ENCODE data around the gene PROK1.

PROK1 gene

GRCh38 chr1:110476028-110476765, 25.2 kb downstream of the PROK1 start:
- Histone ChIP-seq H3K27me3 (ENCODE audit: insufficient read depth, low read length) (no peaks in the 10 kb centered on the region), H3K27ac (ENCODE audit: low read depth, low read length) (no peak overlapping the region), H2AK5ac (ENCODE audit: low read length) (no peak overlapping the region), H3K4me3 (ENCODE audit: low read depth, low read length) (no peak overlapping the region), H2BK120ac (ENCODE audit: insufficient read depth, low read length, poor library complexity) (no peak overlapping the region), H3K18ac (ENCODE audit: low read length) (no peak overlapping the region), H4K8ac (ENCODE audit: low read depth, low read length) (no peak overlapping the region), H4K91ac (ENCODE audit: low read depth, low read length) (no peak overlapping the region), H4K12ac (ENCODE audit: low read depth, low read length) (no peak overlapping the region), H3K79me2 (ENCODE audit: control insufficient read depth, insufficient read depth, low read length, poor library complexity) (no peaks in the 10 kb centered on the region), H2BK12ac (ENCODE audit: low read length) (no peak overlapping the region), H2AFZ (ENCODE audit: insufficient read depth, low read length, poor library complexity) (no peak overlapping the region), H3K4ac (ENCODE audit: low read depth, low read length) (no peak overlapping the region), H3K79me1 (ENCODE audit: low read length) (no peaks in the 10 kb centered on the region), H2BK5ac (ENCODE audit: low read depth, low read length, poor library complexity) (no peak overlapping the region), H3K4me2 (ENCODE audit: low read length) (no peak overlapping the region), H3K36me3 (ENCODE audit: control insufficient read depth in 1 of 2, insufficient read depth in 2 of 2, low read length in 2 of 2) (no peaks in the 10 kb centered on the region), H3K23ac (ENCODE audit: low read length) (no peak overlapping the region), H3K14ac (ENCODE audit: low read length) (no peak overlapping the region), H3K4me1 (ENCODE audit: control insufficient read depth in 1 of 2, insufficient read depth in 2 of 2, low read length in 2 of 2) (peaks cover 0 to 3% of the 10 kb centered on the region in 2 experiments), H3K9me3 (ENCODE audit: insufficient read depth, low read depth, low read length) (no peaks in the 10 kb centered on the region), H3K9ac (ENCODE audit: low read length) (no peak overlapping the region)
- WGBS (ENCODE audit: extremely low coverage, insufficient coverage, insufficient read length), result no CpG with 5 or more reads among the region's 10 CpGs
- DNase-seq, result peak; percentile 10 to 62

- Histone ChIP-seq H2AK5ac (ENCODE audit: low read length) (no peak overlapping the region), H3K36me3 (ENCODE audit: control insufficient read depth in 1 of 2, insufficient read depth in 2 of 2, low read length in 2 of 2) (no peaks in the 10 kb centered on the region), H3K9me3 (ENCODE audit: insufficient read depth, low read depth, low read length) (no peaks in the 10 kb centered on the region), H4K91ac (ENCODE audit: low read depth, low read length) (no peak overlapping the region), H4K12ac (ENCODE audit: low read depth, low read length) (no peak overlapping the region), H3K79me2 (ENCODE audit: control insufficient read depth, insufficient read depth, low read length, poor library complexity) (no peaks in the 10 kb centered on the region), H2AFZ (ENCODE audit: insufficient read depth, low read length, poor library complexity) (no peak overlapping the region), H3K79me1 (ENCODE audit: low read length) (no peaks in the 10 kb centered on the region), H3K23ac (ENCODE audit: low read length) (no peak overlapping the region), H3K14ac (ENCODE audit: low read length) (no peak overlapping the region), H3K18ac (ENCODE audit: low read length) (no peak overlapping the region), H3K4me3 (ENCODE audit: low read depth, low read length) (no peak overlapping the region), H3K4me1 (ENCODE audit: control insufficient read depth in 1 of 2, insufficient read depth in 2 of 2, low read length in 2 of 2) (peaks cover 0 to 3% of the 10 kb centered on the region in 2 experiments), H3K4ac (ENCODE audit: low read depth, low read length) (no peak overlapping the region), H3K4me2 (ENCODE audit: low read length) (no peak overlapping the region), H2BK5ac (ENCODE audit: low read depth, low read length, poor library complexity) (no peak overlapping the region), H3K27ac (ENCODE audit: low read depth, low read length) (no peak overlapping the region), H4K8ac (ENCODE audit: low read depth, low read length) (no peak overlapping the region), H2BK120ac (ENCODE audit: insufficient read depth, low read length, poor library complexity) (no peak overlapping the region), H3K27me3 (ENCODE audit: insufficient read depth, low read length) (no peaks in the 10 kb centered on the region), H3K9ac (ENCODE audit: low read length) (no peak overlapping the region), H2BK12ac (ENCODE audit: low read length) (no peak overlapping the region)
- peak; percentile 54 to 78 for DNase-seq
- no CpG with 5 or more reads among the region's 2 CpGs for WGBS (ENCODE audit: extremely low coverage, insufficient coverage, insufficient read length)
These were observed 26.1 kb downstream of the PROK1 start for GRCh38 chr1:110477041-110477440.

- Histone ChIP-seq H3K4me3 (ENCODE audit: low read depth, low read length) (no peak overlapping the region), H2AFZ (ENCODE audit: insufficient read depth, low read length, poor library complexity) (no peak overlapping the region), H3K9ac (ENCODE audit: low read length) (no peak overlapping the region), H3K14ac (ENCODE audit: low read length) (no peak overlapping the region), H3K18ac (ENCODE audit: low read length) (no peak overlapping the region), H3K9me3 (ENCODE audit: insufficient read depth, low read depth, low read length) (no peaks in the 10 kb centered on the region), H4K91ac (ENCODE audit: low read depth, low read length) (no peak overlapping the region), H2BK12ac (ENCODE audit: low read length) (no peak overlapping the region), H3K4me1 (ENCODE audit: control insufficient read depth in 1 of 2, insufficient read depth in 2 of 2, low read length in 2 of 2) (peaks cover 0 to 3% of the 10 kb centered on the region in 2 experiments), H4K8ac (ENCODE audit: low read depth, low read length) (no peak overlapping the region), H3K79me2 (ENCODE audit: control insufficient read depth, insufficient read depth, low read length, poor library complexity) (no peaks in the 10 kb centered on the region), H3K4ac (ENCODE audit: low read depth, low read length) (no peak overlapping the region), H3K27me3 (ENCODE audit: insufficient read depth, low read length) (no peaks in the 10 kb centered on the region), H3K27ac (ENCODE audit: low read depth, low read length) (no peak overlapping the region), H2BK120ac (ENCODE audit: insufficient read depth, low read length, poor library complexity) (no peak overlapping the region), H2AK5ac (ENCODE audit: low read length) (no peak overlapping the region), H4K12ac (ENCODE audit: low read depth, low read length) (no peak overlapping the region), H3K36me3 (ENCODE audit: control insufficient read depth in 1 of 2, insufficient read depth in 2 of 2, low read length in 2 of 2) (no peaks in the 10 kb centered on the region), H3K4me2 (ENCODE audit: low read length) (no peak overlapping the region), H3K23ac (ENCODE audit: low read length) (no peak overlapping the region), H3K79me1 (ENCODE audit: low read length) (no peaks in the 10 kb centered on the region), H2BK5ac (ENCODE audit: low read depth, low read length, poor library complexity) (no peak overlapping the region)
- DNase-seq, result no peak
- WGBS (ENCODE audit: extremely low coverage, insufficient coverage, insufficient read length), result no CpG with 5 or more reads among the region's 3 CpGs
These were observed 26.6 kb downstream of the PROK1 start for GRCh38 chr1:110477445-110477957.

- no peak overlapping the region for H2AK5ac ChIP-seq (ENCODE audit: low read length)
These were observed 27.2 kb downstream of the PROK1 start for GRCh38 chr1:110477967-110478640.

More at GRCh38 chr1:110477967-110478640, 27.2 kb downstream of the PROK1 start:
- Histone ChIP-seq H2BK120ac (ENCODE audit: insufficient read depth, low read length, poor library complexity) (no peak overlapping the region), H3K79me2 (ENCODE audit: control insufficient read depth, insufficient read depth, low read length, poor library complexity) (no peaks in the 10 kb centered on the region), H3K18ac (ENCODE audit: low read length) (no peak overlapping the region), H3K23ac (ENCODE audit: low read length) (no peak overlapping the region), H3K27me3 (ENCODE audit: insufficient read depth, low read length) (no peaks in the 10 kb centered on the region), H2AFZ (ENCODE audit: insufficient read depth, low read length, poor library complexity) (no peak overlapping the region), H2BK12ac (ENCODE audit: low read length) (no peak overlapping the region), H3K79me1 (ENCODE audit: low read length) (no peaks in the 10 kb centered on the region), H3K14ac (ENCODE audit: low read length) (no peak overlapping the region), H3K4me1 (ENCODE audit: control insufficient read depth in 1 of 2, insufficient read depth in 2 of 2, low read length in 2 of 2) (peaks cover 0 to 3% of the 10 kb centered on the region in 2 experiments), H3K4me3 (ENCODE audit: low read depth, low read length) (no peak overlapping the region), H3K27ac (ENCODE audit: low read depth, low read length) (no peak overlapping the region), H3K4ac (ENCODE audit: low read depth, low read length) (no peak overlapping the region), H4K12ac (ENCODE audit: low read depth, low read length) (no peak overlapping the region), H3K36me3 (ENCODE audit: control insufficient read depth in 1 of 2, insufficient read depth in 2 of 2, low read length in 2 of 2) (no peaks in the 10 kb centered on the region), H3K9ac (ENCODE audit: low read length) (no peak overlapping the region), H3K9me3 (ENCODE audit: insufficient read depth, low read depth, low read length) (no peaks in the 10 kb centered on the region), H2BK5ac (ENCODE audit: low read depth, low read length, poor library complexity) (no peak overlapping the region), H4K91ac (ENCODE audit: low read depth, low read length) (no peak overlapping the region), H3K4me2 (ENCODE audit: low read length) (no peak overlapping the region), H4K8ac (ENCODE audit: low read depth, low read length) (no peak overlapping the region)
- no peak for DNase-seq
- no CpG with 5 or more reads among the region's 3 CpGs for WGBS (ENCODE audit: extremely low coverage, insufficient coverage, insufficient read length)
